ENCODE data around the gene CDH4. TPM values are rescaled to one million over a fixed set of nuclear protein-coding genes. Genes with fewer than 3 reads are reported as not detected.

Gene CDH4
- polyA plus RNA-seq, 1 donor (not counting 4 experiments of a cell fraction or from before 2014, with no cell fraction given): 2.2 TPM

- H3K27me3 ChIP-seq (ENCODE audit: control insufficient read depth, extremely low read depth, insufficient read depth, low read length): peaks cover 14% of the 10 kb centered on the region
Measured at GRCh38 chr20:61759286-61760065, 507.4 kb downstream of the CDH4 start.

DNA sequence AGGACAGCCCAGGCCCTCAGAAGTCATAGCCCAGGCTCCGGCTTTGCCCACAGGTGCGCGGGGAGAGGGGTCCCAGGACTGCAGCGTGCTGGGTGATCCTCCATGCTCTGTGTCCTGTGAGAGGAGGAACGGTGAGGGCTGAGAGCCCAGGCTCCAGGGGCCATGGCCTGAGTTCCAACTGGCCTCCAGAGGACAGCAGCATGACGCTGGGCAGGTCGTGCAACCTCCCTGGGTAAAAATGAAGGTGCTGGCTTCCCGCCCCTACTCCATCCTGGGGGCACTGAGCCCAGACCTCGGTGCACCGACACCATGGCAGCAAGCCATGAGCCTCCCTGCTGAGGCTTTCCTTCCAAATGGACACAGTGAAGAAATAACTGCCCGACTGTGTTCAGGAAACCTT is 508.3 kb downstream of the CDH4 start:
- no peak for FAIRE-seq

More at GRCh38 chr20:61759286-61760065, 507.4 kb downstream of the CDH4 start:
- Histone ChIP-seq H3K4me1 (ENCODE audit: control insufficient read depth, extremely low read depth, insufficient read depth, low read length) (peaks cover 2% of the 10 kb centered on the region), H2AFZ (ENCODE audit: control insufficient read depth, low read length) (no peak overlapping the region), H3K27ac (ENCODE audit: control insufficient read depth, insufficient read depth, low read length) (no peak overlapping the region), H4K20me1 (ENCODE audit: control insufficient read depth, extremely low read depth, insufficient read depth, low read length) (peaks cover 2% of the 10 kb centered on the region), H3K4me2 (ENCODE audit: control insufficient read depth, extremely low read depth, insufficient read depth, low read depth, low read length) (no peak overlapping the region), H3K36me3 (ENCODE audit: control insufficient read depth in 2 of 2, extremely low read depth in 1 of 2, insufficient read depth in 2 of 2, low read length in 2 of 2) (no peaks in the 10 kb centered on the region), H3K9me1 (ENCODE audit: control insufficient read depth, extremely low read depth, insufficient read depth, low read length) (no peaks in the 10 kb centered on the region), H3K79me2 (ENCODE audit: control insufficient read depth, insufficient read depth, low read length) (no peaks in the 10 kb centered on the region), H3K4me3 (ENCODE audit: control insufficient read depth in 2 of 3, extremely low read depth in 1 of 3, insufficient read depth in 2 of 3, low read depth in 1 of 3, low read length in 3 of 3) (no peak overlapping the region), H3K9ac (ENCODE audit: control insufficient read depth, extremely low read depth, insufficient read depth, low read length) (no peak overlapping the region), H3K9me3 (ENCODE audit: control insufficient read depth, low read depth, low read length) (no peaks in the 10 kb centered on the region)
- TF ChIP-seq, protein P1, sequence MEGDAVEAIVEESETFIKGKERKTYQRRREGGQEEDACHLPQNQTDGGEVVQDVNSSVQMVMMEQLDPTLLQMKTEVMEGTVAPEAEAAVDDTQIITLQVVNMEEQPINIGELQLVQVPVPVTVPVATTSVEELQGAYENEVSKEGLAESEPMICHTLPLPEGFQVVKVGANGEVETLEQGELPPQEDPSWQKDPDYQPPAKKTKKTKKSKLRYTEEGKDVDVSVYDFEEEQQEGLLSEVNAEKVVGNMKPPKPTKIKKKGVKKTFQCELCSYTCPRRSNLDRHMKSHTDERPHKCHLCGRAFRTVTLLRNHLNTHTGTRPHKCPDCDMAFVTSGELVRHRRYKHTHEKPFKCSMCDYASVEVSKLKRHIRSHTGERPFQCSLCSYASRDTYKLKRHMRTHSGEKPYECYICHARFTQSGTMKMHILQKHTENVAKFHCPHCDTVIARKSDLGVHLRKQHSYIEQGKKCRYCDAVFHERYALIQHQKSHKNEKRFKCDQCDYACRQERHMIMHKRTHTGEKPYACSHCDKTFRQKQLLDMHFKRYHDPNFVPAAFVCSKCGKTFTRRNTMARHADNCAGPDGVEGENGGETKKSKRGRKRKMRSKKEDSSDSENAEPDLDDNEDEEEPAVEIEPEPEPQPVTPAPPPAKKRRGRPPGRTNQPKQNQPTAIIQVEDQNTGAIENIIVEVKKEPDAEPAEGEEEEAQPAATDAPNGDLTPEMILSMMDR (optimal IDR thresholded peaks at IDR 0.05 in 1 of 3, IDR thresholded peaks at IDR 0.05 in 1 of 3, conservative IDR thresholded peaks at IDR 0.05 in 1 of 3; ENCODE audit: extremely low read depth in 1 of 3, insufficient read depth in 2 of 3, low read length in 3 of 3): no peak
- TF ChIP-seq EZH2 (IDR thresholded peaks at IDR 0.05; ENCODE audit: low read length): no peak
- FAIRE-seq: no peak
- dilution Hi-C loops (cut with MboI; ENCODE audit: extremely low pct_ligation_motif_present, low sequenced_read_pairs): no loop called here
- no peak for DNase-seq (ENCODE audit: low read depth, low spot score)

More for the DNA sequence above, 508.3 kb downstream of the CDH4 start:
- no peak overlapping the region for H3K9ac ChIP-seq (ENCODE audit: control insufficient read depth, extremely low read depth, insufficient read depth, low read length)
- H3K27me3 ChIP-seq (ENCODE audit: control insufficient read depth, extremely low read depth, insufficient read depth, low read length): peaks cover 14% of the 10 kb centered on the region
- no peak overlapping the region for H2AFZ ChIP-seq (ENCODE audit: control insufficient read depth, low read length)
- H3K79me2 ChIP-seq (ENCODE audit: control insufficient read depth, insufficient read depth, low read length): no peaks in the 10 kb centered on the region
- H3K4me2 ChIP-seq (ENCODE audit: control insufficient read depth, extremely low read depth, insufficient read depth, low read depth, low read length): no peak overlapping the region
- dilution Hi-C loops (cut with MboI; ENCODE audit: extremely low pct_ligation_motif_present, low sequenced_read_pairs): no loop called here
- peaks cover 2% of the 10 kb centered on the region for H3K4me1 ChIP-seq (ENCODE audit: control insufficient read depth, extremely low read depth, insufficient read depth, low read length)
- no peak for TF ChIP-seq EZH2 (IDR thresholded peaks at IDR 0.05; ENCODE audit: low read length)
- TF ChIP-seq, protein P1 (optimal IDR thresholded peaks at IDR 0.05 in 1 of 3, IDR thresholded peaks at IDR 0.05 in 1 of 3, conservative IDR thresholded peaks at IDR 0.05 in 1 of 3; ENCODE audit: extremely low read depth in 1 of 3, insufficient read depth in 2 of 3, low read length in 3 of 3): no peak
- no peak for DNase-seq (ENCODE audit: low read depth, low spot score)
- peaks cover 2% of the 10 kb centered on the region for H4K20me1 ChIP-seq (ENCODE audit: control insufficient read depth, extremely low read depth, insufficient read depth, low read length)
- no peak overlapping the region for H3K4me3 ChIP-seq (ENCODE audit: control insufficient read depth in 2 of 3, extremely low read depth in 1 of 3, insufficient read depth in 2 of 3, low read depth in 1 of 3, low read length in 3 of 3)
- H3K27ac ChIP-seq (ENCODE audit: control insufficient read depth, insufficient read depth, low read length): no peak overlapping the region
- H3K9me1 ChIP-seq (ENCODE audit: control insufficient read depth, extremely low read depth, insufficient read depth, low read length): no peaks in the 10 kb centered on the region
- no peaks in the 10 kb centered on the region for H3K36me3 ChIP-seq (ENCODE audit: control insufficient read depth in 2 of 2, extremely low read depth in 1 of 2, insufficient read depth in 2 of 2, low read length in 2 of 2)
- no peaks in the 10 kb centered on the region for H3K9me3 ChIP-seq (ENCODE audit: control insufficient read depth, low read depth, low read length)

Data from keratinocyte (primary cell).